Lower leg skin (tissue), 4 donors: ENCODE measurements around the gene IGFBP7. TPM values are rescaled to one million over a fixed set of nuclear protein-coding genes. Genes with fewer than 3 reads are reported as not detected.

ENCODE experiments used
- DNase-seq, 2 donors: peaks; one replicate each; pipeline ENCODE4 v3.0.0-alpha.2; 2019; ENCODE audit warnings: low spot score in 2 of 2
- H3K4me3 ChIP-seq: fragments of 200-600 bp; sonication (generic); 2 replicates; pipeline ENCODE4 v1.5.1; 2017; ENCODE audit warnings: mild to moderate bottlenecking, low read depth; ENCODE audit not compliant: poor library complexity, severe bottlenecking
- CTCF ChIP-seq, 3 donors: fragments of 450-650 bp; IDR thresholded peaks; one replicate each; pipeline ENCODE4 v1.5.1; 2016; ENCODE audit warnings: antibody characterized with exemption in 3 of 3, mild to moderate bottlenecking in 3 of 3, moderate library complexity in 2 of 3
- POLR2A ChIP-seq, 2 donors: fragments of 450-650 bp; IDR thresholded peaks; one replicate each; pipeline ENCODE4 v1.6.1; 2016 to 2017; ENCODE audit warnings: antibody characterized with exemption in 2 of 2, mild to moderate bottlenecking in 1 of 2, moderate library complexity in 1 of 2
- WGBS, 2 donors: methylation state at CpG; one replicate each; pipeline ENCODE4 v1.1.5; 2018; 5-methylcytosine and 5-hydroxymethylcytosine counted together
- intact Hi-C: fragments of 100-400 bp; cut with DNase I; formaldehyde crosslinking; loops from one replicate; pipeline ENCODE4 v1.15.0; 2023; ENCODE audit warnings: low total_unique reads
- total RNA-seq, 4 donors: library from RNA; depleted of rRNA; stranded (reverse); fragments of >200 nt; gene quantifications; one replicate each; pipeline ENCODE4 v1.1.0, GENCODE V29; 2016

Gene IGFBP7
- total RNA-seq, 4 donors from 2014 or later, result 122 to 324 (median 168) TPM

GRCh38 chr4:57099363-57099762, 10.8 kb downstream of the IGFBP7 start:
- DNase-seq, result no peak
- H3K4me3 ChIP-seq, result no peak overlapping the region
- TF ChIP-seq CTCF (IDR thresholded peaks at IDR 0.05) (no peak), POLR2A (IDR thresholded peaks at IDR 0.05) (no peak)
- intact Hi-C loops, result no loop called here
- 85 to 93% methylated on average over 2 of the region's 2 CpGs for WGBS, 2 donors

- no peak for DNase-seq
- TF ChIP-seq CTCF (IDR thresholded peaks at IDR 0.05), result no peak
- no peak for TF ChIP-seq POLR2A (IDR thresholded peaks at IDR 0.05)
- intact Hi-C loops, result no loop called here
- no peak overlapping the region for H3K4me3 ChIP-seq
These were observed 11.2 kb downstream of the IGFBP7 start for GRCh38 chr4:57098941-57099340.

- 56 to 58% methylated on average over 5 of the region's 5 CpGs for WGBS, 2 donors
- DNase-seq, result no peak
- intact Hi-C loops, result no loop called here
- TF ChIP-seq POLR2A (IDR thresholded peaks at IDR 0.05) (no peak), CTCF (IDR thresholded peaks at IDR 0.05) (no peak)
- H3K4me3 ChIP-seq, result no peak overlapping the region
These were observed 11.8 kb downstream of the IGFBP7 start for GRCh38 chr4:57098415-57098814.

DNA sequence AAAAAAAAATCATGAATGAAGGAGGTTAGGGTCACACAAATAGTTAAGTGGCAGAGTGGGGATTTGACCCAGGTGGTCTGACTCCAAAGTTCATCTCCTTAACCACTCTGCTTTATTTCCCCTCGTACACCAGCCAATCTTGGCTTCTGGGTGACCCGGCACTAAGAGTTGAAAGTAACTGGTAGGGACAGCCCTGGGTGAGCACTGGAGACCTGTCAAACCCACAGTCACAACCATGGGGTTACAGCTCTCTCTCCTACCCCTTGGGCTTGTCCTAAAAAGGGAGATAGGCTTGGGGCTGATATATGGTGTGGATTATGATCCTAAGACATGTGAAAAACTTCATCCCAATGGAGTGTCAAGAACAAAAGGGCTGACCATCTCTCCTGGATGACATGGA, 12.5 kb downstream of the IGFBP7 start:
- intact Hi-C loops, result no loop called here
- WGBS, 2 donors, result 83 to 87% methylated on average over 2 of the region's 2 CpGs
- H3K4me3 ChIP-seq, result no peak overlapping the region
- TF ChIP-seq CTCF (IDR thresholded peaks at IDR 0.05) (no peak), POLR2A (IDR thresholded peaks at IDR 0.05) (no peak)
- no peak for DNase-seq

GRCh38 chr4:57095956-57096355, 14.2 kb downstream of the IGFBP7 start:
- WGBS, 2 donors, result 74% methylated on average over 5 of the region's 5 CpGs
- intact Hi-C loops, result no loop called here
- TF ChIP-seq POLR2A (IDR thresholded peaks at IDR 0.05) (no peak), CTCF (IDR thresholded peaks at IDR 0.05) (no peak)

DNA sequence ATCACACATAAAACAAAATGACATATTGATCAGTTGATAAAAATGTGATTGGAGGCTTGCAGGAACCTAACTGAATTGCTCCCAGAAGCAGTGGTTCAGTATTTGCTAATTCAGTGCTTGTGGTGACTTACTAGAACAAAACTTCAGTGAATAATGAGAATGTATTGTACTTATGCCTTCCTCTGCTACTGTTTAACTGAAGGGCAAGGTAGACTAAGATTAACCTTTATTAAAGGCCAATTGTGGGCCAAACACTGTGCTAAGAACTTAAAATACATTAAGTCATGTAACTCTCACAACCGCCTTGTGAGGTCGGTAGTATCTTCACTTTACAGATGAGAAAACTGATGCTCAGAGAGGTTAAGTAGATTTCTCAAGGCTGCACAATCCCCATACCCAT, 14.9 kb downstream of the IGFBP7 start:
- intact Hi-C loops, result no loop called here
- H3K4me3 ChIP-seq, result no peak overlapping the region
- TF ChIP-seq CTCF (IDR thresholded peaks at IDR 0.05) (no peak), POLR2A (IDR thresholded peaks at IDR 0.05) (no peak)
- WGBS, 2 donors, result 98 to 100% methylated on average over 2 of the region's 2 CpGs
- DNase-seq, result no peak

More at GRCh38 chr4:57095956-57096355, 14.2 kb downstream of the IGFBP7 start:
- no peak for DNase-seq
- no peak overlapping the region for H3K4me3 ChIP-seq
